Kidney (tissue), 14 donors: ENCODE measurements around the gene CEMIP. TPM values are rescaled to one million over a fixed set of nuclear protein-coding genes. Genes with fewer than 3 reads are reported as not detected.

Source experiments
- DNase-seq, 5 donors: peaks; one replicate each; pipeline ENCODE4 v3.0.0-alpha.2; 2013 to 2020
- FAIRE-seq: peaks from 2 replicates; lab custom pipeline; 2012; peaks lifted over from hg19 to GRCh38; lab: Jason Lieb, UNC
- H3K27ac ChIP-seq, 2 donors: one replicate each; pipeline ENCODE4 v1.7.0; 2013; ENCODE audit warnings: low read depth in 2 of 2, low read length in 2 of 2, inconsistent platforms in 1 of 2
- H3K27me3 ChIP-seq: one replicate; pipeline ENCODE4 v1.7.1; 2013; ENCODE audit warnings: low read length, inconsistent platforms; ENCODE audit not compliant: control insufficient read depth, insufficient read depth
- H3K36me3 ChIP-seq, 3 donors: one replicate each; pipeline versions ENCODE4 v1.7.0 to v1.7.1; 2013; ENCODE audit warnings: low read length in 3 of 3, control low read depth in 1 of 3, inconsistent platforms in 1 of 3; ENCODE audit not compliant: insufficient read depth in 3 of 3, control insufficient read depth in 2 of 3
- H3K4me1 ChIP-seq, 3 donors: one replicate each; pipeline versions ENCODE4 v1.7.0 to v1.7.1; 2013; ENCODE audit warnings: low read length in 3 of 3, inconsistent platforms in 1 of 3, low read depth in 1 of 3; ENCODE audit not compliant: control insufficient read depth in 2 of 3, insufficient read depth in 2 of 3
- H3K4me3 ChIP-seq, 3 donors: one replicate each; pipeline versions ENCODE4 v1.7.0 to v1.8.1; 2013; ENCODE audit warnings: low read length in 3 of 3, control low read depth in 1 of 3, inconsistent platforms in 1 of 3
- H3K9ac ChIP-seq, 3 donors: one replicate each; pipeline versions ENCODE4 v1.7.0 to v1.7.1; 2013; ENCODE audit warnings: low read length in 3 of 3, control low read depth in 1 of 3, inconsistent platforms in 1 of 3
- H3K9me3 ChIP-seq, 3 donors: one replicate each; pipeline versions ENCODE4 v1.7.0 to v1.7.1; 2013; ENCODE audit warnings: low read length in 3 of 3, control low read depth in 1 of 3, inconsistent platforms in 1 of 3; ENCODE audit not compliant: control insufficient read depth in 2 of 3, insufficient read depth in 1 of 3
- intact Hi-C: fragments of 100-400 bp; cut with DNase I; formaldehyde crosslinking; loops from one replicate; pipeline ENCODE4 v1.11.1; 2022
- polyA plus RNA-seq: library from polyadenylated mRNA; stranded (reverse); fragments of 350-450 nt; fragmentation: Illumina TruSeq; extraction: RNeasy Lipid Tissue Mini Kit (QIAGEN cat#74804); gene quantifications from one replicate; pipeline ENCODE4 v1.2.3, GENCODE V29; 2014; ENCODE audit warnings: low read depth, low replicate concordance; ENCODE audit not compliant: insufficient read depth
- total RNA-seq: library from RNA; stranded (reverse); fragmentation: NEBNext Ultra II Directional; extraction: Animal tissue kit (Norgen Biotek cat#: 25700); gene quantifications from one replicate; pipeline ENCODE4 v1.2.1, GENCODE V29; 2021
- TF ChIP-seq, protein P1 (sequence below): IDR thresholded peaks from 3 replicates; pipeline ENCODE4 v1.5.1; 2012; ENCODE audit warnings: mild to moderate bottlenecking, moderate library complexity, borderline replicate concordance; ENCODE audit not compliant: insufficient read depth; ENCODE audit errors: extremely low read depth
- donor health status: control.
- donor health status: control.
- donor health status: control.
- donor health status: control.
- donor health status: control.
- donor health status: DM: yes; HTN: yes; CAD: no.
- donor health status: Normal renal cell carcinoma (clear cell type).

The CEMIP gene
- total and polyA plus RNA-seq, 2 donors from 2014 or later: 0.11 to 0.57 TPM

DNA sequence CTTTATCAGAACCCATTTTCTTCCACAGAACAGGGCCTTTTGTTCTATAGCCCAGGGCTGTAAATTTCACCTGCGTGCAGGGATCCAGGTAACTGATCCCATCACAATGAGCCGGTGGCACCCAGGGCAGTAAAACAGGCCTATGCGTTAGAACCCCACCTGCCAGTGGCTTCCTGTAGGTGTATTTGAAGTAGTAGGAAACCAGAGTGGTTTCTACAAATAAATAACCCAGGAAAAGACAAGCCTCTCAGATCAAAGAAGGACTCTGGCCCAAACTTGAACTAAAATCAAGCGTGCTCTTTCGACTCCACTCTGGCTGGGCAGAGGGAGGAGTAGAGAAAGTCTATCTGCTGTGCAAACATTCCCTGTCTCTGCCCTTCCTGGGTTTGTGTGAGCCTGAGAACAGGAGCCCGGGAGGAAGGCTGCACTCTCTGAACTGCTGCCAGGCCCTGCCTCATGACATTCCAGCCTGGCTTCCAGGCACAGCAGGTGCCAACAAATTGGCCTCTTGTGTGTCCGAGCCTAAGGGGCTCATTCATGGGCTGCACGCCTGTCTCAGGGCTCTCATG lies 77.7 kb downstream of the CEMIP start:
- no peaks in the 10 kb centered on the region for H3K36me3 ChIP-seq
- TF ChIP-seq, protein P1, sequence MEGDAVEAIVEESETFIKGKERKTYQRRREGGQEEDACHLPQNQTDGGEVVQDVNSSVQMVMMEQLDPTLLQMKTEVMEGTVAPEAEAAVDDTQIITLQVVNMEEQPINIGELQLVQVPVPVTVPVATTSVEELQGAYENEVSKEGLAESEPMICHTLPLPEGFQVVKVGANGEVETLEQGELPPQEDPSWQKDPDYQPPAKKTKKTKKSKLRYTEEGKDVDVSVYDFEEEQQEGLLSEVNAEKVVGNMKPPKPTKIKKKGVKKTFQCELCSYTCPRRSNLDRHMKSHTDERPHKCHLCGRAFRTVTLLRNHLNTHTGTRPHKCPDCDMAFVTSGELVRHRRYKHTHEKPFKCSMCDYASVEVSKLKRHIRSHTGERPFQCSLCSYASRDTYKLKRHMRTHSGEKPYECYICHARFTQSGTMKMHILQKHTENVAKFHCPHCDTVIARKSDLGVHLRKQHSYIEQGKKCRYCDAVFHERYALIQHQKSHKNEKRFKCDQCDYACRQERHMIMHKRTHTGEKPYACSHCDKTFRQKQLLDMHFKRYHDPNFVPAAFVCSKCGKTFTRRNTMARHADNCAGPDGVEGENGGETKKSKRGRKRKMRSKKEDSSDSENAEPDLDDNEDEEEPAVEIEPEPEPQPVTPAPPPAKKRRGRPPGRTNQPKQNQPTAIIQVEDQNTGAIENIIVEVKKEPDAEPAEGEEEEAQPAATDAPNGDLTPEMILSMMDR: no peak
- peaks cover 0 to 2% (median 0%) of the 10 kb centered on the region in 3 donors for H3K4me1 ChIP-seq
- no peak overlapping the region for H3K9ac ChIP-seq
- no peaks in the 10 kb centered on the region for H3K27me3 ChIP-seq
- H3K27ac ChIP-seq: no peak overlapping the region
- intact Hi-C loops: no loop called here
- no peaks in the 10 kb centered on the region for H3K9me3 ChIP-seq
- FAIRE-seq (no peak), DNase-seq (peak in 1 of 5 donors; percentile 70)
- H3K4me3 ChIP-seq: no peak overlapping the region

DNA sequence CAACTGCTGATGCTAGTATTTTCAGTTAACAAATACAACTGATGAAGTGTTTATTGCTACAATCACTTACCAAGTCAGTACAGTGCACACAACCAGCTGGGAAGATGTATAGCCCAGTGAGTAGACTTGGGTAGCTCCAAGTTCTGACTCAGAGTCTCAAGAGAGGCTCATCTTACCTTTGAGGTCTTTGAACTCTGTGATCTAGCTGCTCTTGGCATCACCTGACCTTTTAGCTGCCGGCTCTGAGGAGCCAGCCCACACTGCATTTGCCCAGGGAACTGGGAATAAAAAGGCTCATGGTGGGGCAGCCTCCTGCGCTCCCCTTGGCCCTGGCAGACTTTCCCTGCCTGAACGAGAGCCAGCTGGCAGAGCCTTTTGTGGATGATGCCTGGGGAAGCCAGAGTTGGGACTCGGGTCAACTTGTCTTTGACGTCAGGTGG lies 82.6 kb downstream of the CEMIP start:
- no peak overlapping the region for H3K9ac ChIP-seq
- TF ChIP-seq, protein P1: no peak
- H3K4me1 ChIP-seq: peaks cover 0 to 2% (median 0%) of the 10 kb centered on the region in 3 donors
- H3K36me3 ChIP-seq: no peaks in the 10 kb centered on the region
- H3K4me3 ChIP-seq: no peak overlapping the region
- no peaks in the 10 kb centered on the region for H3K27me3 ChIP-seq
- FAIRE-seq (no peak), DNase-seq (no peak)
- no peaks in the 10 kb centered on the region for H3K9me3 ChIP-seq
- H3K27ac ChIP-seq: no peak overlapping the region
- intact Hi-C loops: no loop called here

DNA sequence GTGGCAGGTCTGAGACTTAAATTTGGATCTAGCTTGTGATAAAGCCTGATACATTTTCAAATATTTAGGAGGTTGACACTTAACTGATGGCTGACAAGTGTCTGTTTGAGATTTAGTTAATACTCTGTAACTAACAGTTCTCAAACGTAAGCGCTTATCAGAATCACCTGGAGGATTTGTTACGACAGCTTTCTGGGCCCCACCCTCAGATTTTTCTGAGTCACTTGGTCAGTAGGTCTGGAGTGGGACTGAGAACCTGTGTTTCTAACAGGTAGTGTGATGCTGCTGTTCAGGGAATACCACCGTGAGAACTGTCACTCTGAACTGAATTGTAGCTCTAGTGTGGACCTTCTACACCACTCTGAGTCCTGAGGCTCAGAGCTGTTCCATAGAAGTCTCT lies 85.5 kb downstream of the CEMIP start:
- no peaks in the 10 kb centered on the region for H3K4me1 ChIP-seq
- H3K36me3 ChIP-seq: no peaks in the 10 kb centered on the region
- H3K9ac ChIP-seq: no peak overlapping the region
- TF ChIP-seq, protein P1: no peak
- H3K9me3 ChIP-seq: no peaks in the 10 kb centered on the region
- no peak for FAIRE-seq
- H3K4me3 ChIP-seq: no peak overlapping the region
- no peak for DNase-seq
- no peaks in the 10 kb centered on the region for H3K27me3 ChIP-seq
- no peak overlapping the region for H3K27ac ChIP-seq
- intact Hi-C loops: no loop called here

DNA sequence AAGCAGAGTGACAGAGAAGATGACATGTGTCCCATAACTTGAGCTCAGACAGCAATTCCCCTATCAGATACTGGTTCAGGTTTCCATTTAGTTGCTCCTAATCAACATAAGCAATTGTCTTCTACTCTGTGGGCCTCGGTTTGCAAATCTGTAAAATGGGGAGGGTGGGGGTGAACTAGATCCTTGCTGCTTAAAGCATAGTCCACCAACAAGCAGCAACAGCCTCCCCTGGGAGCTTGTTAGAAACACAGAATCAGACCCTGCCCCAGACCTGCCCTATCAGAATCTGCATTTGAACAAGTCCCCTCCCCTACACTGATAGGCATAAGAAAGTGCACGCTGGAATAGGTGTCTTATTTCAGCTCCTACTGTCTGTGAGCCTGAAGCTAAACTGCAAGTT lies 87.8 kb downstream of the CEMIP start:
- Histone ChIP-seq H3K9me3 (no peaks in the 10 kb centered on the region), H3K36me3 (no peaks in the 10 kb centered on the region), H3K4me1 (no peaks in the 10 kb centered on the region), H3K9ac (no peak overlapping the region), H3K4me3 (no peak overlapping the region), H3K27me3 (no peaks in the 10 kb centered on the region), H3K27ac (no peak overlapping the region)
- FAIRE-seq (no peak), DNase-seq (no peak)
- TF ChIP-seq, protein P1: no peak
- intact Hi-C loops: no loop called here
